NCI-H2081 treated with DMSO at 0.1 percent for 48 hours (cell line): ENCODE measurements around the gene TSPOAP1.

Experiments used
- DNase-seq: peaks from one replicate; lab custom pipeline; 2025; lab: John Stamatoyannopoulos, UW

TSPOAP1 gene

DNA sequence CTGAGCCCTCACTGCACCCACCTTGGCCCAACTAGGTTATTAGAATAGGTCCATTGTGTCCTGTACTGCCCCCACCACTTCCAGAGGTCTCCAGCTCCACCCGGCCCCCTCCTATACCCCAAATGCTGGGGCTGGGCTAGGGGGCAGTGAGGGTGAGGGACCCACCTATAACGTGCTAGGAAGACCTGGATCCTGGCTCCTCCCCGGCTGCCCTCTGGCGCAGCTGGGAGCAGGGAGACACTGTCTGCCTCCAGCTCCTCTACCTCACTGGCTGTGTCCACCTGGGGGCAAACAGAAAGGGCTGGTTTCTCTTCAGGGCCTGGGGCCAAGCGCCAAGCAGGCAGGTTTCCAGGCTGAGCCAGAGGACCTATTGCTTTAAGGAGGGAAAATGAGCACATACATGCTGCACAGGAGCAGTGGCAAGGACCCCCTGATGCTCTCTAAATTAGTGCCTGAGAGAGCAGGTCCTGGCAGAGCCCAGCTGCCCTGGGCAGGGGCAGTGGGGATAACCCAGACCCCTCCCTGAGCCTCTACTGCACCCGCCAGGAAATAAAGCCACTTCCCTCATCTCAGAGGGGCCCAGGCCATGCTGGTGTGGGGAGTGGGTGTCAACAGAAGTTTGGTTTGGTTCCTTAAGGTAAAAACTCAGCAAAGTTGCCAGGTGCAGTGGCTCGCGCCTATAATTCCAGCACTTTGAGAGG lies 12.2 kb downstream of the TSPOAP1 start:
- no peak for DNase-seq

DNA sequence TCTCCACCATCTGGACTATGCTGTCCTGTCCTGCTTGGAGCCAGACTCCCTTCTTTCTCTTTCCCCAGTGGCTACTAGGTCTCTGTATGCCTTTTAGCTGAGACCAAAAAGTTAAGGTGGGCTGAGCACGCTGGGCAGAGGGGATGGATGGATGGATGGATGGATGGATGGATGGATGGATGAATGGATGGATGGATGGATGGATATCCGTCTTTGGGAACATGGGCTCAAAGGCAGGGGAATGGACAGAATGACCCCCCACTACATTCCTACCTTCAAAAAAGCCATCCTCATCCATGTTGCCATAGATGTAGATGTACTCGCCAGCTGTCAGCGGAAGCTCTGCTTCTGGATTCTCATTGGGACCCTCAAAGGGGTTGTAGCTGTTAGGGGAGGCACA lies 12.8 kb downstream of the TSPOAP1 start:
- no peak for DNase-seq

DNA sequence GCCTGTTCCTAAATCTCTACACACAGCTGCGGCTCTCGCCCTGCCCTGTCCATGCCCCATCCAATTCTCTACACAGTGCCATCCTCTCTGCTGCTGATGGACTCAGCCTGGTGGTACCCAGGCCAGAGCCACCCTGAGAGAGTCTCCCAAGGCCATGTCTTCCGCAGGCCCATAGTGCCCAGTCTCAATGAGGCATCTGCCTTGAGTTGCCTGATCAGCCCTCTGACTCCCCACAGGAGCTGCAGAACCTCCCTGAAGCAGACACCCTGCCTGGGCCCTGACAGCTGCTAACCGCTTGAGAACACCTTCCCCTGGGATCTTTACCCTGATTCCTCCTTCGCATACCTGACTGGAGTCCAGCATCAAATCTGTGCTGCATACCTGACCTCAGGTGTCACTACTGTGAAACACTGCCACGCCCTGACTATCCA lies 13.3 kb downstream of the TSPOAP1 start:
- no peak for DNase-seq

DNA sequence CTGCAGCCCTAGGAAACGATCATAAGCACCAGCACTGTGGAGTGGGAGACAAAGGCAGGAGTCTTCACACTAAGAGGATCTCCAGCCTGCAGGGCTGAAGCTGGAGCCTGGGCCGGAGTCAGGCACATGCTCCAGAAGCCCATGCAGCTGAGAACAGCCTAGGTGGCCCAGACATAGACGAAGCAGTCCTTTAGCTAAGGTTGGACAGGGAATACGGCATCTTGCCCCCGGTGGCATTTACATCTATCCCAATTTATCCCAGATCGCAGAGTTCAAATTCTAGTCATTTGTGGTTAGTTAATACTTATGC lies 13.9 kb downstream of the TSPOAP1 start:
- no peak for DNase-seq

DNA sequence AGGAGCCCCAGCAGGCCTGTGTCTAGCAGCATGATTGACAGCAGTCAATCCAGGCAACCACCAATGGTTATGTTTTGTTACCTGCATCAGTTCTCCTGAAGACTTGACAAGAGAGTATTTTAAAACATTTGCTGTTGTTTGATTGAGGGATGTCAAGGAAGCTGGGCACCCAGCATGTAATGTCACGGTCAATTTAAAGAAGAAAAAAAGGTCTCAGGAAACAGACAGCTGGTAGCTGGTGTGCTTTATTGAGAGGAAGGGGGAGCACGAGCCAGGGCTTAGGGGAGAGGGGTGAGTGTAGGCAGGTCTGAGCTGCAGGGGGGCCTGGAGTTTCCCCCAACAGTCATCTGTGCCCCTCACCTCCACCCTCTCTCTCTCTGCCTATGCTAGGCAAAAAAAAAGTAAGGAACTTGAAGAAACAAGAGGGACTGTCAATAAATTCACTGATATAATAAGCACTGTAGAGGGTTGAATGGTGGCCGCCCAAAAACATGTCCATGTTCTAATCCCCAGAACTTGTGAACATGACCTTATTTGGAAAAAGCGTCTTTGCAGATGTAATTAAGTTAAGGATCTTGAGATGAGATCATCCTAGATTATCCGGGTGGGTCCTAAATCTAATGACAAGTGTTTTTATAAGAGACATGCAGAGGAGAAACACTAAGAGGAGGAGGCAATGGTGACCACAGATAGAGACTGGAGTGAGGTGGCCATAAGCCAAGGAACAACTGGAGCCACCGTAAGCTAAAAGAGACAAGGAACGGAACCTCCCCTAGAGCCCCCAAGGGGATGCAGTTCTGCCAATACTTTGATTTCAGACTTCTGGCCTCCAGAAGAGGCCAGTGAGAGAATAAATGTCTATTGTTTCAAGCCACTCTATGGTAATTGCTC lies 14.5 kb downstream of the TSPOAP1 start:
- DNase-seq, result no peak

DNA sequence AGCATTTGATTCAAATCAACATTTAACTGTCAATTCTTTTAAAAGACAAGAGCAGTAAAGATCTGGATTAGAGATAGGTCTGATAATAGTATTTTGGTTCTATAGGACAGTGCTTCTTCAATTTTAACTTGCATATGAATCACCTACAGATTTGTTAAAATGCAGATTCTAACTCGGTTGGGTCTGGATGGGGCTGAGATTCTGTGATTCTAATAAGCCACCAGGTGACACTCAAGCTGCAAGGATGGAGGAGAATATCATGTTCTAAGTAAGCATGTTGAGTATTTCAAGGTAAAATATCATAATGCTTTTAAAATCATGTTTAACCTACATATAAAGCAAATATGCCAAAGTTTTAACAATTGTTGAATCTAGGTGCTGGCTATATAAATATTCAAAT lies 15.8 kb downstream of the TSPOAP1 start:
- DNase-seq, result no peak

DNA sequence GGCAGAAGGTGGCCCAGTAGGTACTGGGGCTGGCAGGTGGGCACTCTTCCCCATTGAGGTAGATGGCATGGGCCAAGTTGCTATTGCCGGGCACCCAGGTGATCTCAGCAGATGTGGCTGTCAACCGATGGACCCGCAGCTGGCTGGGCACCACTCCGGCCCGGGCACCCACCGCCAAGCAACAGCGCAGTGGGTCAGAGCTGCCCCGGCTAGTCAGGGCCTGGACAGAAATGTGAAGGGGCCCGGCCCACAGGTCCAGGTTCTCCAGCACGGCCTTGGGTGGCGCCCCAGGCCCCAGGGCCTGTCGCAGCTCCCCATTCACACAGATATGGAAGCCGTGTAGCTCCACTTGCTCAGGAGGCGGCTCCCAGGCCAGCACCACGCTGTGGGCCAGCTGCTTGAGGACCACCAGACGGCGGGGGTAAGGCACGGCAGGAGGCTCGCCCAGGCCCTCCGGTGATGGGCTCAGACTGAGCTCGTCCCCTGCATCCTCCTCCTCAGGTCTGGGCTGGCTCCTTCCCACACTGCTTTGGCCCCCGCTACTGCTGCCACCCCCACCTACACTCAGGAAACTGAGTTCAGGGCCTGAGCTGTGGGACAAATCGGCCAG lies 16.5 kb downstream of the TSPOAP1 start:
- no peak for DNase-seq

DNA sequence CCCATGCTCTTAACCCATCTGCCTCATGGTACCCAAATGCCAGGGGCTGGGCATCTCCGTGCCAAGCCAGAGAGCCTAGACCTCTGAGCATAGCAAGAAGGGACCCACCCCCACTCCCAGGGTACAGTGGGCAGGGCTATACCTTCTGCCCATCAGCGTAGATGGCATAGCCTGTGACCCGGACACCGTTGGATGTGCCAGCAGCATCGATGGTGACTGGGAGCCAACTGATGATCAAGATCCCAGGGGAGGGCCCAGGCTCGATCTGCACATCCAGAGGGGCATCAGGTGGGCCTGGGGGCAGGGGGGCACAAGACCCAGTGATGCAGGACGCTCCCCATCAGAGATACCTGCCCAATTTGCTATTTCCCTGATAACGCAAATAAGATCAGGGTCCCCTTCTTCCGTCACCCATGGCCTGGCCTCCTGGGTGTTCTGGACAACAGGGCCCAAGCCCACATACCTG lies 17.1 kb downstream of the TSPOAP1 start:
- DNase-seq, result no peak

DNA sequence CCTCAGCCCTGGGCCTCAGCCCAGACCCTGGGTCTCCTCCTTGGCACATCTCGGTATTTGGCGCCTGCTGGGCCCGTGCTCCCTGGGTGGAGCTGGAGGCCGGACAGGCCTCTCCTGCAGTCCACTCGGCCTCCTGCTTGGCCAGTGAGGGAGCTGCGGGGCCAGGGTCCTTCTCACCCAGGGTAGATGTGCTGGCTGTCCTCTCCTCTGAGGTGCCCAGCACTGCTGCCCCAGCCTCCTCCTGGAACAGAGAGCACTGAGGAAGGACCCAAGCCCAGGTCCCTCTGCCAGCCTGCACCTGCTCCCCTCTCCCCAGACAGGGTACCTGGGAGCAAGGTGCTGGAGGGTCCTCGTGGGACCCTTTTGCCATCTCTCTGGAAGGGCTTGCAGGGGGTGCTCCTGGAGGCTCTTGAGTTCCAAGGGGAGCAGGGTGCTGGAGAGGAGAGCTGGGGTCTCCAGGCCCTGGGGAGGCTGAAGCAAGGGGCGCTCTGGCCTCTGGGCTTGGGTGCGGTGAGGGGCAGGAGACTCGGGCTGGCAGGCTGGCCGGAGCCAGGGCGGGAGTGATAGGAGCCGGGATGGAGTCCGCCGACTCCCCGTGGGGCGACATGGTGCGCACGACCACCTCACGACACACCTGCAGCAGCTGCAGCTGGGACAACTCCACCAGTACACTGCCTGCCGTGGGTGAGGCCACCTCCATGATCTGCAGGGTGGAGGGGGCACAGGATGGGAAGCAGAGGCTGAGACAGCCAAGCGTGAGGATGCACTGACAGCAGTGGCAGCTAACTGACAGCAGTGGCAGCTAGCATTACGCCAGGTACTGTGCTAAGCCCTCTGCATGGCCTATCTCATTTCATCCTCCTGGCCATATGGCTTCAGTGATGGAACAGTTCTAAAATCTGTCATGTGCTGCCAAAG lies 17.8 kb downstream of the TSPOAP1 start:
- DNase-seq, result no peak

DNA sequence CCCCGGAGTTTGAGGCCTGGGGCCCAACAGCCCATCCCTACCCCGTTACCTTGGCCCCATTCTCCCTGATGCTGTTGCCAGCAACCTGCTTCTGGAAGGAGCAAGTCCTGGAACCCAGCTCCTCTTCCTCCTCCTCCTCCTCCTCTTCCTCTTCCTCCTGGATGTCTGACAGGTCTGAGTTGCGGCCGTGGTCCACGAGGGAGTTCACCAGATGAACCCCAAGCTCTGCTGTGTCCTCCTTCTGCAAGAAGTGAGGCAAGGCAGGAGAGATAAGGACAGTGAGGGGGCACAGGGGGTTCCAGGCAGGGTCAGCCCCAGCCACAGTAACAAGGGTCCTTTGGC lies 18.7 kb downstream of the TSPOAP1 start:
- no peak for DNase-seq

DNA sequence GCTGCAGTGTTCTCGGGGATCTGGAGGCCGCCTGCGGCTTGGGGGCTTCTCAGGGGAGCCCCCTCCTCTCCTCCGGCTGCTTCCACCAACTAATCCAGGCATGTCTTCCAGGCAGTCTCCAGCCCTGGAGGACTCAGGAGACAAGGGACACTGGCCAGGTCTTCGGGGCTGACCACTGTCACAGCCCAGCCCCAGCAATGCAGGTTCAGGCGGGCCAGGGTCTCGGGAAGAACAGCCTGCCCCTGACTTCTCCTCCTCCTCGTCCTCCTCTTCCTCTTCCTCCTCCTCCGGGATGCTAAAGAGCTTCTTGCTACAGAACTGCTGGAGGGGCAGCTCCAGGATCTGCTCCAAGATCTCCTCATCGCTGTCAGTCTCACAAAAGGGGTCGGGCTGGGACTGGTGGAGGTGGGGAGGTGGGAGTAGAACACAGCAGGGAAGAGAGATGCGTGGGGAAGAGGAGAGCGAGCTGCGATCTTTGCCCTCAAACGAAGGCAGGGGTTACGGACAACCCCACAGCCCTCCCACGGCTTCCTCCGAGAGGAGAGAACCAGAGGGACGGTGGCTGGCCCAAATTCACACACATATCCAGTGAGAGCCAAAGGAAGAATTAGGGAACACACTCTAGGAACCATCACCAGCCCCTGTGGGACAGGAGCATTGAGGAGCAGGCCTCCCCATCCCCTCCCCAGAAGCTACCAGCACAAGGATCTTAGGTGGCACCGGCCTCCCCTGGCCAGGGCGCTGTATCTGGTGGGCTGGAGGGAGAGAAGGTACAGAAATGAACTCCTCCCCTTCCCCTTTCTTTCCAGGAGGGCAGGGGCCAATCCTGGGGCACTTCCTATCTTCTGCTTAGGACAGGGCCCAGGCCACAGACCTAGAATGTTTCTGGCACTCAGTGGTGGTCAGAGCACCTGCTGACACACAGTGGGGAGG lies 19.3 kb downstream of the TSPOAP1 start:
- DNase-seq, result no peak

DNA sequence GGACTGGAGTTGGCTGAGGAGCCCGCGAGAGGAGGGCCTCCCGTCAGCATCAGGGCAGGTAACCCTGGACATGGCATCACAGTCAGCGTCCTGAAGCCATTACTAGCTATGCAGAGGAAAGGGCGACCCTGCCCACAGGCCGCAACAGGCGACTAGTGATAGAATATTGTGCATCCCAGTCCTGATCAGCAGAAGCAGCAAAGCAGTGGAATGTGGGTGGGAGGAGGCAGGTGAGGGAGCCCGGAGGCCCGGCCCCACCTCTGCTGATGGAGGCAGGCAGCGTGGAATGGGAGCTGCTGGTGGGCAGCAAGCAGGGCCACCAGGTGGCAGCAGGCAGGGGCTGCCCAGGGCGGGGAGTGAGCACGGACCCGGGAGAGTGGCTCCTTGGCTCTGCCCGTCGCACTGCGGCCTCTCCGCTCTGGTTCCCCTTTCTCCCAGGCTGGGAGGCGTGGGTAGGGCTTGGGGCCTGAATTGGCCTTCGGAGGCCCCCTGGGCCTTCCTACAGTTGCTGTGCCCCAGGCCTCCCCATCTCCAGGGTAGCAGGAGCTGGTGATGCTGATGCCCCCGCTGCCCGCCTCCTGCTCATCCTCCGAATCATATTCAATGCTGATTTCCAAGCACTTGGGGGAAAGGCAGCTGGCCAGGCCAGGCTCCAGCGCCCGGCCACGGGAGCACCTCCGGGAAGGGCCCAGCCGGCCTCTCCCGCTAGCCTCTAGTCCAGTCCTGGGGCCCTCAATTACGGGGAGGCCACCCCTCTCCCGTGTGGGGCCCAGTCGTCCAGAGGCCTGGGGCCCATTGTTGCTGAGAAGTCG lies 20.2 kb downstream of the TSPOAP1 start:
- no peak for DNase-seq

DNA sequence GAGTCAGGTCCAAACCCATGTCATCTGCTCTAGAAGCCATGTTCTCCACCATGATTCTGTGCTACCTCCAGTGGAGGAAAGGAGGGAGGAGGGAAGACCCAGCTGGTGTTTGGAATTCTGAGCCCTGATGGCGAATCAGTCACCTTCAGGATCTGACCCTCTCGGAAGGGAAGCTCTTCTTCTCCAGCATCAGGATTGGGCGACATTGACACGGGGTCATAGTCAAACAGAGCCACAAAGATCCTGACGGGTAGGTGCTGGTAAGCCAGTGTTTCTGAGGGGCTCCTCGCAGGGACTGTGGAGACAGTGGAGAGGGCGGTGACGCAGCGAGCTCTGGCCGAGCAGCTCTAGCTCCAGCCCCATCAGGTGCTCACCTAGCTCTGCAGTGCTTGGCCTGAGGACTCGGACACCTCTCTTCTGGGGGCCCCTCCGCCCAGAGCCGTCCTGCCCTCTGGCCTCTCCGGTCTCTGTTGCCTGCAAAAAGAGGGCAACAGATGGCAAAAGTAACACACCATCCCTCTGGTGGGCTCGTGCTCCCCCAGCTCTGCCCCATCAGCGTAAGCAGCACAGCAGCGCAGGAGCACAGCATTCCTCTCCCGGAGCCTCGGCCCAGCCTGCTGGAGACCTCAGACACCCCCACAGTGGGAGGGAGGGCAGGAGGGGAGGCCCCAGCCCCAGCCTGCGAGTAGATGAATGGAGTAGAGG lies 21.0 kb downstream of the TSPOAP1 start:
- no peak for DNase-seq

DNA sequence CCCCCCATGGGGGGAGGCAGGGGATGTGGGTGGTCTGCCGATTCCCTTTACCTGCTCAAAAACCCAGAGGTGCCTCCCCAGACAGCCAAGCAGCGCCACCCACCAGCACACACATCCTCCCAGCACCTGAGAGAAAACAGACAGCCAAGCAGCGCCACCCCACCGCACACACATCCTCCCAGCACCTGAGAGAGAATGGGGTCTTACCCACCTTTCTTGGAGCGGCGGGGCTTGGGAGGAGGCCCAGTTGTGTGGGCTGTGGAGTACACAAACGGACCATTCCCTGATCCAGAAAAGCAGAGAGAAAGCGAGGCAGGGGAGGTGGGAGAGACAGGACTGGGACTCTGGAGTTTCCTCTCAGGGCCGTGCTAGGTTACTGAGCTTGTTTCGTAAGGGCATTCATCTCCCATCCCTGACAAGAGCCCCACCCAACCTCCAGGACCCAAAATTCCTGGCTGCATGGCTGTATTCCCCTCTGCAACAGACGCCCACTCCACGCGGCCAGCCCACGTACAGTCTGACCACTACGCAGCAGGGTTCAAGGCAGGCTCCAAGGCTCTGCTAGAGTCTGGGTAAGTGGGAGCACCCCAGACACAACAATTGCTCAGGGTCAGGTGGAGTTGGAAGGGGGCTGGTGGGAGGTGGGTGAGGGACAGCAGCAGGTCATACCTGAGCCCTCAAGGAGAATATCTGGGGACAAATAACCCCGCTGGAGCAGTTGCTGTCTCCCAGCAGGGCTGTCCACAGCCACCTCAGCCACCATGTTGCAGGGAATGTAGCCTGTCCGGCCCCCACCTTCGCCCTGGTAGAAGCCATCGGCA lies 22.3 kb downstream of the TSPOAP1 start:
- no peak for DNase-seq

DNA sequence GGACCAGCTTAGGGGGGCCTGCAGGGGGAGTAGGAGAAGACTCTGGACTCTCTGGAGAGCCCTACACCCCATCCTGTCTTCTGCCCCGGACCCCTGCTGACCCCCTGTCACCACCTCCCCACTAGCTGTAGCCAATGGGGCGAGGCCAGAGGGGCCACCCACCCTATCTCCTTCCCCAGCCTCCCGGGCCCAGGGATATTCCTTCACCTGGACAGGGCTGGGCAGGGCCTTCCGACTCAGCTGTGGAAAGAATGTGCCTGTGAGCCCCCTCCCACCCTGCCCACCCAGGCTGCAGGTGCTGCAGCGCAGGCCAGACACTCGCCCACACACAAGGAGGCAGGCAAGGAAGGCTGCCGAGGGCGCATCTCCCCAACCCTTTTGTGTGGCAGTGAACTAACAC lies 23.0 kb downstream of the TSPOAP1 start:
- DNase-seq, result no peak

DNA sequence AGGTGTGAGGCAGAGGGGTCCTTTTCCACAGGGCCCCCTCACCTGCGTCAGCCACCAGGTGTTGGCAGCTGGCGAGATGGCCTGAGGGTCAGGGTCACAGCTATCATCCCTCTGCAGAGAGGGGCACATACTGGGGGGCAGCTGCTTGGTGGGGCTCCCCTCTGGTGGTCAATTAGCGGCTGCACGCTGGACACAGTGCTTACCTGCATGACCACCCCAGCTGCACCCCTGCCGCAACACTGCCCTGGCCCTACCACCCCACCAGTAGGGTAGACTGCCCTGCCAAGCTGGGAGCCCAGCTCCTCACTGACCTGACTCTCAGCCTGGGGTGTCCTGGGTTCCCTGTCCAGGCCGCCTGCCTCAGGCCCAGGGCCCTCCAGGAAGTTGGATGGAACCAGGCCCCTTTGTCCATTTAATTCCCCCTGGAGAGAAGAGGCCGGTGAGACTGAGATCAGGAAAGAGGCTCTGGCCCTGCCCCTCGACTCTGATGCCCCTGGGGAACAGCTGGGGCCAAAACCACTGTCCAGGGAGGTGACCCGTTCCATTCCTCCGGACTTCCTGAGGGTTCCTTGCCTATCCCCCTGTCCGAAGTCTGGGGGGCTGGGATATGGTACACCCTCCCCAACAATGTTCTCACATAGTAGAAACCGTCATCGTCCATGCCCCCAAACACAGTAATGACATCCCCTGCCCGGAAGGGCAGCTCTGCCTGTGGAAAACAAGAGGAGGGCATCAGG lies 23.7 kb downstream of the TSPOAP1 start:
- no peak for DNase-seq

DNA sequence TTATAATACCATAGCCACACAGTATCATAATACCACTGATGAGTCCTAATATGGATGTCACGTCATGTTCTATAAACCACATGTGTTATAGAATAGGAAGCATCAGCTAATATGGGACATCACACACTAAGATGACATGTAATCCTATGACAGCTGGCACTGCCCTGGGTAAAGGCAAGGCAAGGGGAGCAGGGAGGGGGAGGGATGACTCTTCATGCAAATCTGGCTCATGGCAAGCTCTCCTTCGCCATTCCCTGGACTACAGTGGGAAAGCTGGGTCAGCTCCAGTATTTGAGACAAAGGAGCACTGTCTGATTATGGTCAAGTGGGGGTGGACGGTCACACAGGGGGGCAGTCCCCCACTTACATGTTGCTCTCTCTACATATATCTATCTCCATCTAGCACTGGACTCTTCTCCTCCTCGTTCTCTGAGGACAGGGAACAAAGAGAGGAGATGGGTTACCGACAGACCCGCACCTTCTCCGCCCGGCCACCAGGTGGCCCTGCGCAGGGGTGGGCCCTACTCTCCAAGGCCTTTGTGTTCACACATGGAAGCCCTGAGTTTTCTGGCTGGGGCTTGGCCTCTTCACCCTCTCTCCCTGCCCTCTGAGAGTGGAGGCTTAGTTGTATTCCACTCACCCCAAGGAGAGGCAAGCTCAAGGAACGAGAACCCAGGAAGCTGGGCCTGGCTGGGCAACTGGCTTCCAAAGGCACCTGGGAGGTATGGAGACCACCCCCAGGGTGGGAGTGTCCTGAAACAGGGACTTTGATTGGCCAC lies 24.4 kb downstream of the TSPOAP1 start:
- no peak for DNase-seq
